GM19035 (cell line): ENCODE data around the gene GPR65.
A peak's percentile ranks its signal among the peaks of the same experiment; 100 is the strongest.

Experiments used
- ATAC-seq: cut with Tn5 transposase; IDR thresholded peaks from one replicate; pipeline ENCODE4 v1.9.1; 2021; ENCODE audit not compliant: unreplicated experiment

GPR65 gene

DNA sequence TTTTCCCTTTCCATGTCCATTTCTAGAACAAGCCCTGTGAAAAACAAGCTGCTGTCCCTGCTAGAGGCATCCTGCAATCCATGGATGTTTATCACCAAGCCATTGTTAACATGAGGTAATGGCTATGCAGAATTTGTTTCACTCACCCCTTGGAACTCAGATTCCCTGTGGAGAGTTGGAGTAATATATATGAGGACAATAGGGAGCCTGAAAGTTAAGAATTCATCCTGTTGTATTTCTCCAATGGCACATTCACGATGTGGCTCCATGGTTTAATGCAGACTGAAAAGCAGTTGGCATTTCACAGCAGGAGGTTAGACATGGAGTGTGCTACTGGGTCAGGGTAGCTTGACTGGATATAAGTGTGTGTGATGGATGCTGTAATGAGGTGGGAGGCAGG, 32.4 kb downstream of the GPR65 start:
- no peak for ATAC-seq

DNA sequence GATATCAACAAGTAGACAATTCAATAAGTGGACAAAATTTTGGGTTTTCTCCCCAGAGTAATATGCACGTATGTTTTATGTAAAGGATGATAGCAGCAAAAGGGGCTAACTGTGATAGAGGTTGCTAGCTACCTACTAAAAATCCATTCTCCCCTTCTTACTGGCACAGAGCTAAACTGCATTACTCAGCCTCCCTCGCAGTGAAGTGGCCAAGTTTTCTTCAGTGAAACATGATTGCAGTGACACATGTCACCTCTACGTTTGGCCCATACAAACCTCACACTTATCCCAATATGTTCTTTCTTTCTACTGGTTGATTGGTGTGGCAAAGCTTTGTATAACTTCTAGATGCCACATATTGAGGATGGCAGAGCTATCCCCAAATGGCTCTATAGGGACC, 34.3 kb downstream of the GPR65 start:
- ATAC-seq: no peak

DNA sequence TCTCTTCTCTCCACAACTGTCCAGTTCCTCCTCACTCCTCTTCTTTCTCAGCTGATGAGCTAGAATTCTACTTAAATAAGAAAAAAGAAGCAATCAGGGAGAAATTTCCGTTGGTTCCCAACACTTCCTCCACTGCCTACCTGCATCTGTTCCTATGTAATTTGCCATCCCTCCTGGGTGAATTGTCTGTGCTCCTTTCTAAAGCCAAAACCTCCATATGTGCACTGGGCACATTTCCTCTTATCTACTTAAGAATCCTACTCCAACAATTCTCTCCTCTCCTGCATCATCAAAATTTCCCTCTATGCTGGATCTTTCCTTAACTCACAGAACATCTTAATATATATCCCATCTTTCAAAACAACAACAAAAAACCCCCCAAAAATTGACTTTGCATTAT, 35.2 kb downstream of the GPR65 start:
- no peak for ATAC-seq

DNA sequence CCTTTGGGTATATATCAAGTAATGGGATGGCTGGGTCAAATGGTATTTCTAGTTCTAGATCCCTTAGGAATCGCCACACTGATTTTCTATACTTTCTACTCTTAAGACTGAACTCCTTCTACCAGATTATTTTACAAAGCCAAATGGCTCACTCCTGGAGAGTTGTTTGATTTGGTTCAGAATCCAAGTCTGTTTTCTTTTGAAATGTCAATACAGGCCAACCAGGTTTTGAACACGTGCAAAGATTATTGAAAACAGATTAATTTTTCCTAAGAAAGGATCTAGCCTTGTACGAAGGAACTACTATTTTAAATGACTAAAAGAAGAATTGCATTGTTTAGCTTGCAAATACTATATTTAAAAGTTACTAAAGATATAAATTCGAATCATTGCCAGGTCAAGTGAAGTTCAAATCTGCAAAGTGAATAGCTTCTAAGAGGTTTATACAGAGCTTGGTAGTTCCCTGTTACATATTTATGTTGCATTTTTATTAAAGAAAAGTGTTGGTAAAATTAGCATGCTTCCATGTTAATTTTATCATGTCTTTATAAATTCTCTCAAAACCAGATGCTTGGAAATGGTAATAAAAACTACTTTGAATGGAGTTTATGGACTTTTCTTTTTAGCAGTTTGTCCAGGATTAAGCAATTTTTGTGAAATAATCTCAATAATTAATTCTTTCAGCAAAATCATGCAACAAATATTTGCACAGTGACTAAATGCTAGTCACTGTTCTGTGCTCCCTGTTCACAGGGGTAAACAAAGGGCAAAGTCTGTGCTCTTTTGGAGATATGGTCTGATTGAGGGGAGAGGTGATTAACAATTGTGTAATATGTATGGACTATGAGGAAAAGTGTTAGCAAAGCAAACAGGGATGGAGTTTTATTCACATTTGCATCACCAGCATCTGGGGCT, 38.9 kb downstream of the GPR65 start:
- no peak for ATAC-seq

DNA sequence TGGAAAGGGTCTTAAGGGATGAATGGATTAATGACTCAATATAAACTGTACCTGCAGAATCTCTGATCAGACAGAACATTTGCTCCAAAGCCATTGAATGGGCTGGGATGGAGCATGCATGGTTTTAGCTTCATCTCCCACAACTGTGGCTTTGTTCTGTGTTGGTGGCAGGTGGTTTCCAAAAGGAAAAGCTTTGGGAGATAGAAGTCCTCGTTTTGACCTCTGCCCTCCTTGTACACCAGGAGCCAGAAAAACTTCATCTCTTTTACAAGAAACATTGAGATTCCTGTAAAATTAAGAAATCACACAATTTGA, 39.5 kb downstream of the GPR65 start:
- ATAC-seq: no peak

DNA sequence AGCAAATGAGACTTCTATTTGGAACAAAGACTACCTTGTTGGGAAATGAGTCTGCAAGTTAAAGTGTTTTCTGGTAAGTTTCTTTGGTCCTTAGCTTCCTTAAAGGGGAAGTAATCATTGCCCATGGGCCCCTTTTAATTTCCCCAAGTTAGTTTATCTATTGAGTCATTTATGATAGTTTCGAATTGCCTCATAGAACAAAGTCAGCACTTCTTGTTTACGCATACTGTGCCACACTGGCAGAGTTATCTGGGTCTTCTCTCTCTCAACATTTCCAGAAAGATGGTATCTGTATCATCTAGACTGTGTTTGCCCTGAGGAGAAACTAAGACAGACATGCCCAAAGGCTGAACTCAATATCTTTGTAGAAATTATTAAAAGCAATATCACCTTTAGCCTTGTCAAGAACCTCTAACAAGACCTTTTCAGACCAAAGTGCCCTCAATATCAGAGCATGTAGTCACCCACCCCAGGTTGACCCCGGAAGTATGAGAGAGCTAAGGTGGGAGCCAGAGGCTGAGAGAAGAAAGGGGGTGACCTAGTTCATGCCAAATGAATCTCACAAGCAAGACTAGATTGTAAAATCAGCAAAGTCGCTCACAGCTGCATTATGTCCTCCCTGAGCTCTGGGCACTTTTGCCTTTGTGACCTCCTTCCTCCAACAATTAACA, 40.0 kb downstream of the GPR65 start:
- ATAC-seq: peak; percentile 71

DNA sequence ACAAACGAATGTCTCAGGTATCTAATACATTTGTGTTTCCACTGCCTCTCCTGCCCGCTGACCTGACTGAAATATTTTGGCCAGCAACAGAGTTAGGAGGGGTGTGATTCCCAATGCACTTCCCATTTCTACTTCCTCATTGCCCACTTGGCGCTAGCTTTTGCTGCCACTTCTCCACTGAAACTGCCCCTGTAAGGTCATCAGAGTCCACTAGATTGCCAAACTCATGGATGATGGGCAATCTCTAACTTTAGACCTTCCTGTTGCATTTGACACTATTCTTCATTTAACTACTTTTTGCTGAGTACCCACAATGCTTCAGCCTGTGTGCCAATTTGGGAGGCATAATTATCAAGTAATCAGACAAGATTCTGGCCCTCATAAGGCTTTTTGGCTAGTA, 40.8 kb downstream of the GPR65 start:
- no peak for ATAC-seq

DNA sequence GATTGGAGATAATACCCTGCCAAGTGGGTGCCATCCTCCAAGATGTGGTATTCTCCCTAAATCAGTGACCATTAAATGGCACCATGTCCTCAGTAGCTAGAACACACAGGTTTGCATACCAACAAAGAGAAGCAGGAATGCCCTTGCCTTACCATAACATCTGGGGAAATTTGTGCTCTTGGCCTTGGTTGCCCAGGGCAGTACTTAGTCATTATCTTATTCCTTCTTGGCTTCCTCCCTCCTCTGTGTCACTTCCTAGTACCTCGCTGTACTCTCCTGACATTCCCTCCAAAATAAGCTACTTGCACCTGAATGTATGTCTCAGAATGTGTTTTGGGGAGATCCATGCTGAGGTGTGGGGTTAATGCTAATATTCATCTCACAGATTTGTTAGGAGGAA, 43.4 kb downstream of the GPR65 start:
- no peak for ATAC-seq

DNA sequence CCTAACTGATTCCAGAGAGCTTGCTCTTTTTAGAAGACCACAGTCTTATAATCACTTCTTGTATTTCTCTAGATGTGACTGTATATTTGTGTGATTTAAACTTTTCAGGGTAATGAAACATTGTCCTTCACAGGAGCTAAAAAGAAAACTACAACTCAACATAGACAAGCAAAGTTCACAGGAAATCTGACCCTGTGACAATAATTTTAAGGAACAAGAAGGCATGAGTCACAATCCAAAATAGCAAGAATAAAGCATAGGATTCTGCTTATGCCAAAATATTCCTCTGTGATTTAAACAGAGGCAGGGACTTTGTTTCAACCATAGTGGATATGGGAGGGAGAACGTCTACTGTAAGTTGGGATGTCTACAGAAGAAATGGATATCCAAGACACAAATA, 44.3 kb downstream of the GPR65 start:
- ATAC-seq: no peak

DNA sequence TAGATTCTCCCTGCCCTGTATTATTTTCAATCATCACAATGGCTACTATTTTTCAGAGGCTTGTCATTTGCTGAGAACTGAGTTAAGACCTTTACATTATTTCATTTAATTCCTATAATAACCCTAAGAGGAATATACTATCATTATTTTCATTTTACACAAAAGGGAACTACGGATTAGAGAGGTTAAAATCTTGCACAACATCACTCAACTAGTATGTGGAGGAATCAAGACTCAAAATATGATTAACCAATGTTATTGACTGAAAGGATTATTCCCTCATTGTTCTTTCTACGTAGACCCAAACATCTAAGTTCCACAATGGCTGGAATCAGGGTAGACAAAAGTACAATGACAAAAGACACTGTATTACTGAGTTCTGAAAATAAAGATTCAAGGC, 45.0 kb downstream of the GPR65 start:
- ATAC-seq: no peak

DNA sequence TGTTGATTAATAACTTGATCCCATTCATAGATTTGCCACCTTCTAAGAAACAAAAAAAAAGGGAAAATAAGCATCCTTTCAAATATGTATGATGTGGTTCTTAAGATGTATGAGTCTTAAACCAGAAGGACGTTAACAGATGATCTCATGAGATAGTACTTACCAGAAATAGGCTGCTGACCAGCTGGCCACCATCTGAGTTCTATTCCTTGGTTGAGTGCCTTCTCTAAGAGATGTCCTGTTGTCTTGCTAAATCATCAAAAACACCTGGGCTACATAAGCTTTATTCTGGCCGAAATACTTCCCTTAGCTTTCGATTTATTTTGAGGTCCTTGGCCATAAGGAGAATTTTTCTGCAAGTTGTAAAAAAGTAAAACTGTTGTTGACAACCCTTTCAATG, 55.6 kb downstream of the GPR65 start:
- ATAC-seq: no peak

DNA sequence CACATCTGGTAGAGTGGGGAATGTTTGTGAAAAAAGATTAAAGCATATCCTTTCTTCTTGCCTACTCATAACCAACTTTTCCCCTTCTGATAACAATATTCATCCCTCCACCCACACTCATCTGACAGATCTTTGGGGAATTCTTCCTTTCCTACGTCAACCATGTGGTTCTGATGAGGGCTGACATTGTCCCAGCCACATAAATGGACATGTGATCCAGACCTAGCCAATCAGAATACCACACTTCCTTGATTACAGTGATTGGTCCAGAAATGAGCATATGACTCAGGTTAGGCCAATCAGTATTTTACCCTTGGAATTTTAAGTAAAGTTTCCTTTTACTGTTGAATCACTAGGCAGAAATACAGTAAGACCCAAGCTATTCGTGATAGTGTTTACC, 58.9 kb downstream of the GPR65 start:
- no peak for ATAC-seq
